Endothelial cell (in vitro differentiated cells): ENCODE measurements around the gene ORAI3. TPM values are rescaled to one million over a fixed set of nuclear protein-coding genes. Genes with fewer than 3 reads are reported as not detected.

Experiments used
- DNase-seq: peaks from one replicate; pipeline ENCODE4 v3.0.0; 2021; ENCODE audit warnings: low spot score
- H3K27ac Mint-ChIP-seq: one replicate; pipeline ENCODE4 v1.8.0; 2021; ENCODE audit warnings: mixed read lengths, inconsistent platforms; ENCODE audit not compliant: unreplicated experiment
- H3K27me3 Mint-ChIP-seq: one replicate; pipeline ENCODE4 v1.8.0; 2021; ENCODE audit warnings: mild to moderate bottlenecking, moderate library complexity, mixed read lengths, inconsistent platforms; ENCODE audit not compliant: unreplicated experiment
- H3K36me3 Mint-ChIP-seq: one replicate; pipeline ENCODE4 v1.8.0; 2021; ENCODE audit warnings: mild to moderate bottlenecking, low read depth, mixed read lengths, inconsistent platforms; ENCODE audit not compliant: unreplicated experiment
- H3K4me1 Mint-ChIP-seq: one replicate; pipeline ENCODE4 v1.8.0; 2021; ENCODE audit warnings: mild to moderate bottlenecking, mixed read lengths, inconsistent platforms; ENCODE audit not compliant: unreplicated experiment
- H3K4me3 Mint-ChIP-seq: one replicate; pipeline ENCODE4 v1.8.0; 2021; ENCODE audit warnings: mild to moderate bottlenecking, mixed read lengths, inconsistent platforms; ENCODE audit not compliant: unreplicated experiment
- H3K9me3 Mint-ChIP-seq: one replicate; pipeline ENCODE4 v1.8.0; 2021; ENCODE audit warnings: mixed read lengths, inconsistent platforms; ENCODE audit not compliant: unreplicated experiment
- total RNA-seq: library from RNA; stranded (reverse); fragmentation: NEBNext Ultra II Directional; extraction: Animal tissue kit (Norgen Biotek cat#: 25700); gene quantifications from one replicate; pipeline ENCODE4 v1.2.1, GENCODE V29; 2021; ENCODE audit not compliant: unreplicated experiment
- TF ChIP-seq, protein P1 (sequence below): fragments of 200-600 bp; sonication (generic); IDR thresholded peaks from one replicate; pipeline ENCODE4 v1.5.0; 2021; ENCODE audit warnings: antibody characterized with exemption; ENCODE audit not compliant: unreplicated experiment

The ORAI3 gene
- total RNA-seq, 1 donor from 2014 or later, result 42.9 TPM

DNA sequence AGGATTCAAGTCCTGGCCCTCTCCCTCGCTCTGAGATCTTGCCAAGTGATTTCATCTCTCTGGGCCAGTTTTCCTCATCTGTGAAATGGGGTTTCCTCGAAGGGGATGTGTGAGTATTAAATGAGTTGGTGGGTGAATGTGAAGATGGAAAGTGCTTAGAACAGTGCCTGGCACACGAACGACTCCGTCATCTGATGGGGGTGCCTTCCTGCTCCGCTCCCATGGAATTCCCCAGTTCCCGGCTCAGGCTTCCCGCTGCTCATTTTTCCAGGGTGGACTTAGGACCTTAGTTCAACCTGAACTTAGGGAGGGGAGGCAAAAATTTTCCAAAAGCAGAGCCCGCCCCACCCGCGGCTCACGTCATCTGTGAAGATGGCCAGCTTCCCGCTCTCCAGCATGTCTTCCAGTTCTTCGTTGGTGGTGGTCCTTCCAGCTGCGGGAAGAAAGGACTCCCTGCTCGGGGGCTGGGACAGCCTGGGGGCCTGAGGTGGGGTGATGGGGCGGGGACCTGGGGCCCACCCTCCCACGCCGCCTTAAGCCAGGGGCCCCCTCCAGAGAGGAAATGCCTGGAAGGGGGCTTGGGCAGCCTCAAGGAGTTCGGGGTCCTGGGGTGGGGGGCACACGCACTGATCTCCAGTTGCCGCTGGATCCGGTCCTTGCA, 47.6 kb downstream of the ORAI3 start:
- Mint-ChIP-seq H3K27ac (no peak overlapping the region), H3K9me3 (no peaks in the 10 kb centered on the region), H3K4me1 (peaks cover 3% of the 10 kb centered on the region), H3K4me3 (peak overlapping the region; percentile 76), H3K27me3 (peaks cover 10% of the 10 kb centered on the region), H3K36me3 (peaks cover 3% of the 10 kb centered on the region)
- DNase-seq, result no peak
- TF ChIP-seq, protein P1, sequence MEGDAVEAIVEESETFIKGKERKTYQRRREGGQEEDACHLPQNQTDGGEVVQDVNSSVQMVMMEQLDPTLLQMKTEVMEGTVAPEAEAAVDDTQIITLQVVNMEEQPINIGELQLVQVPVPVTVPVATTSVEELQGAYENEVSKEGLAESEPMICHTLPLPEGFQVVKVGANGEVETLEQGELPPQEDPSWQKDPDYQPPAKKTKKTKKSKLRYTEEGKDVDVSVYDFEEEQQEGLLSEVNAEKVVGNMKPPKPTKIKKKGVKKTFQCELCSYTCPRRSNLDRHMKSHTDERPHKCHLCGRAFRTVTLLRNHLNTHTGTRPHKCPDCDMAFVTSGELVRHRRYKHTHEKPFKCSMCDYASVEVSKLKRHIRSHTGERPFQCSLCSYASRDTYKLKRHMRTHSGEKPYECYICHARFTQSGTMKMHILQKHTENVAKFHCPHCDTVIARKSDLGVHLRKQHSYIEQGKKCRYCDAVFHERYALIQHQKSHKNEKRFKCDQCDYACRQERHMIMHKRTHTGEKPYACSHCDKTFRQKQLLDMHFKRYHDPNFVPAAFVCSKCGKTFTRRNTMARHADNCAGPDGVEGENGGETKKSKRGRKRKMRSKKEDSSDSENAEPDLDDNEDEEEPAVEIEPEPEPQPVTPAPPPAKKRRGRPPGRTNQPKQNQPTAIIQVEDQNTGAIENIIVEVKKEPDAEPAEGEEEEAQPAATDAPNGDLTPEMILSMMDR, result no peak

DNA sequence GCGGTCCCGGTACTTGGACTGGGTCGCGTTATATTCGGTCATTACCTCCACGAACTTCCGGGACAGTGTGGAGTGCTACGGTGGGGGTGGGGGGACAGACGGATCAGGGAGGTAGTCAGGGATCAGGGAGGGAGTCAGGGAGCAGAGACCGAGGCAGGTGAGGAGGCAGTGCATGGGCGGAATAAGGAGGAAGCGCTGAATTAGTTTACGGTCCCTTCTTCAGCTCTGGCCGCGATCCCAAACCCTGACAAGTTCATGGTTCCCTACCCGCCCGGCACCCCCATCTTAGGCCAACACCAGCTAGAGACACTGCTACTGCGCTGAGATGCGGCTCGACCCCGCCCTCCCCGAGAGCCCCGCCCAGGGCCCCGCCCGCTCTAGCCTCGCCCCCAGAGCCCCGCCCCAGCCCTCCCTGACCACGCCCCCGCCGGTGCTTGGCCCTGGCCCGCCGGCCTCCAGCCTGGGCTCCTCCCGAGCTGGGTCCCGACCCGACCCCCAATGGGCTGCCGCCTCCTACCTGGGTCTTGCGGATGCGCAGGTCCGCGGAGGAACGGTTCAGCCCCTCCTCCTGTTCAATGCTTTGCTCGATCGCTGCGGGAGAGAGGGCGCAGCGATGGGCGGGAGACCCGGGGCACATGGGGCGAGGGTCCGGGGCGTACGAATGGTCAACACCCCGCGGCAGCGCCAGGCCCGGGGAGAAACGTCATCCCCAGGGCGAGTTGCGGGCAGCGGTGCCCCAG, 48.3 kb downstream of the ORAI3 start:
- Mint-ChIP-seq H3K27me3 (peaks cover 8% of the 10 kb centered on the region), H3K27ac (no peak overlapping the region), H3K4me3 (peak overlapping the region; percentile 76), H3K36me3 (peaks cover 3% of the 10 kb centered on the region), H3K9me3 (no peaks in the 10 kb centered on the region), H3K4me1 (peaks cover 3% of the 10 kb centered on the region)
- TF ChIP-seq, protein P1, result no peak
- DNase-seq, result peak; percentile 56

DNA sequence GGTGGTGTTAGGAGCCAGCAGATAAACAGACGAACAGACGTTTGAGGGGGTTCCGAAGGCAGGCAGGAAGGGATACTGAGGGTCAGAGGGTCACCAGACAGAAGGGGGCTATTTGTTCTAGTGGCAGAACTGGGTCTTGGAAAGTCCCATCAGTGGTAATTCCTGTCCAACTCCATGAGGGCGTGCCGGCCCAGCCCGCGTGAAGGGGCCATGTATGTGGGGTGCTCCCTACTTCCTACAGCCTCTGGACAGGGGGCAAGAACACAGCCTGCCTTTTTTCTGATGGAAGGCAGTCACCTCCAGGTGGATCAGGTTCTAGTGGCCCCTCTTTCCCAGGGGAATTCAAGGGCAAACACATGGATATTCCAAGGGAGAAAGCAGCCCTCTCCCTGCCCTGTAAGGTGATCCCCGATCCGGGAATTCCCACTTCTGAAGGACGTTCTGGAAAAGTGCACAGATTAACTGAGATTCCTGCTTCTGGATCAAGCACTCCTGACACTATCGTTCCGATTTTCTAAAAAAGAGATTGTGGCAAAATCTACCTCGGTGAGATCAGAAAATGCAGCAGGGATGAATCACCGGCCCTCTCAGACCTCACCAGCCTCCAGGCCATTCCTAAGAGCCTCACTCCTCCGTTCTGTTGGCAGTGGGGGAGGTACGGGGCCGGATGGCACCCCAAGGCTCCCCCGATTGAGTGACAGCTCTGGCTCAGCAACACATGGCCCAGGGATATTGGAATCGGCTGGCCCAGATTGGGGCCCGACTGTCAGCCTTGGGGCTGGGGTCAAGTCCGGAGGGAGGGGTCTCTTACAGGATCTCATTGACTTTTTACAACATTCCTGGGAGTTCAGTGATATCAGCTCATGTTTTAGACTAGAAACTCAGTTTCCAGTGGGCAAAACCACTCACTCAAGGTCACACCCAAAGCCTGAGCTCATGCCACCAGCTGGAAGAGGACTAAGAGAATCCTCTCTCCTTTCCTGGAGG, 49.1 kb downstream of the ORAI3 start:
- no peak overlapping the region for H3K27ac Mint-ChIP-seq
- peaks cover 6% of the 10 kb centered on the region for H3K27me3 Mint-ChIP-seq
- peaks cover 3% of the 10 kb centered on the region for H3K4me1 Mint-ChIP-seq
- TF ChIP-seq, protein P1, result no peak
- no peaks in the 10 kb centered on the region for H3K9me3 Mint-ChIP-seq
- H3K36me3 Mint-ChIP-seq, result peaks cover 3% of the 10 kb centered on the region
- no peak overlapping the region for H3K4me3 Mint-ChIP-seq
- no peak for DNase-seq

DNA sequence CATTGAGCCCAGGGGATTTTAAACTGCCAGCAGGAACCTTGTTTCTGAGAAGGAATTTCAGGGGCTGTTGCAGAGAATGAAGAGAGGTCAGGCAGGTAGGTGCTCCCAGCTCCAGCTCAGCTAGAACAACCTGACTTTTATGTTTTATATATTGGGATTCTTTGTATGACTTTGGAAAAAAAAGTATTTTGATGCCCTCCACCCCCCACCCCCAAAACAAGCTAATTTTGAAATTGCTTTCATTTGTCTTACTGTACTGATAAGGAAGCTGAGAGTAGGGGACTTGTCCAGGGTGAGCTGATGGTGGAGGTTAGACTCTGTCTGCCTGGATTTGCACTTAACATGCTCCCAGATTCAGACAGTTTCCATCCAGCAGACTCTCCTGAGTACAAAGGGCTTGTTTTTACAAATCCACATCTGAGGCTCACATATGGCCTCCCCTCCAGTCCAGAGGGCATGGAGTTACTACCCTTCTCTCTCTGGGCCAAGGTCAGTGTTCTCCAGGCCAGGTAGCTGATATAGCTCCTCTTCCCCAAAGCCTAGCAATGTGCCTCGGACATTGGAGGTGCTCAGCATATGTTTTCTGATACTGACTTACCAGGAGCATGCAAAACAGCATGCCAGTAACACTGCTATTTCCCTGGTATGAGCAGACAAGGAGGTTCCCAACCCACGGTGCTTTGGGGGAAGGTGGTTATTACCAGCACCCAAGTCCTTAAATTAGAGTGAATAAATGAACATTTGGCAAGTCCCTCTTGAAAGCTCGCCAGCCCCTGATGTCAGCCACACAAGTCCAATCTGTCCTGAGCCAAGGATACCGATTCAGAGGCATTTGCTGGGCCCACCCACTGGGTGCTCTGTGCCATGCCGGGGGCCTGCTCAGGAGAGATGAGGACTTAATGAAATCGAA, 50.2 kb downstream of the ORAI3 start:
- DNase-seq, result no peak
- Mint-ChIP-seq H3K36me3 (peaks cover 3% of the 10 kb centered on the region), H3K27me3 (peaks cover 6% of the 10 kb centered on the region), H3K4me1 (peaks cover 3% of the 10 kb centered on the region), H3K9me3 (no peaks in the 10 kb centered on the region), H3K27ac (no peak overlapping the region), H3K4me3 (no peak overlapping the region)
- TF ChIP-seq, protein P1, result no peak
